ENCODE data around the gene METTL22.

METTL22 gene

GRCh38 chr16:8682551-8683259, 61.2 kb downstream of the METTL22 start:
- H3K4me3 ChIP-seq (ENCODE audit: low read length): no peak overlapping the region
- TF ChIP-seq CTCF (conservative IDR thresholded peaks at IDR 0.05; ENCODE audit: low read depth, low read length): no peak
- no peak for DNase-seq (ENCODE audit: low read depth)

- H3K4me3 ChIP-seq (ENCODE audit: low read length): no peak overlapping the region
- TF ChIP-seq CTCF (conservative IDR thresholded peaks at IDR 0.05; ENCODE audit: low read depth, low read length): no peak
- DNase-seq (ENCODE audit: low read depth): no peak
Observed at GRCh38 chr16:8683640-8684039, 62.1 kb downstream of the METTL22 start.

- TF ChIP-seq CTCF (conservative IDR thresholded peaks at IDR 0.05; ENCODE audit: low read depth, low read length): no peak
- H3K4me3 ChIP-seq (ENCODE audit: low read length): no peak overlapping the region
- DNase-seq (ENCODE audit: low read depth): no peak
Observed at GRCh38 chr16:8685617-8686016, 64.1 kb downstream of the METTL22 start.

DNA sequence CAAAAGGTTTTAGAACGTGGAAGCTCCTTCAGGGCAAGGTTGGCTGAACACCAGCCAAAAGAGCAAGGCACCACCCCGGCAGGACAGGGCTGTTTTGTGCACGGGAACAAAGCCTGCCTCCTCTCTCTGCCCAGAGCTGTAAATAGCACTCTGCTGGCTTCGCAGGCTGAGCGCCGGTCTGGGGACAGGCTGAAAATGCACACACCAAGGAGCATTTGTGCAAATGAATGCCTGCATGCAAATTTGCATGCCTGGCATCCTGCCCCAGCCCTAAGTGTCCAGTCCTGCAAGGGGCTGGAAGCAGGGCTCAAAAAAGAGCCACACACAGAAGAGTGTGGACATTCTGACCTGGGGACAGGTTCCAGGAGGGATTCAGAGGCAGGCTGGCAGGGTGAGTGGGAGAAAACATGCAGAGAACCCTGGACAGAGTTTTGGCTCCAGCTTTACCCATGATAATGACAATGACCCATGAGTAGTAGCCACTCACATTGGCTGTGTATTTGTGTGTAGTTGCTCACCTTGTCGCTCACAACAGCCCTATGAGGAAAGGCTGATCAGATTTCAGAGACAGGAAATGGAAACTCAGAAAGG, 64.6 kb downstream of the METTL22 start:
- DNase-seq (ENCODE audit: low read depth): no peak
- no peak for TF ChIP-seq CTCF (conservative IDR thresholded peaks at IDR 0.05; ENCODE audit: low read depth, low read length)
- no peak overlapping the region for H3K4me3 ChIP-seq (ENCODE audit: low read length)

DNA sequence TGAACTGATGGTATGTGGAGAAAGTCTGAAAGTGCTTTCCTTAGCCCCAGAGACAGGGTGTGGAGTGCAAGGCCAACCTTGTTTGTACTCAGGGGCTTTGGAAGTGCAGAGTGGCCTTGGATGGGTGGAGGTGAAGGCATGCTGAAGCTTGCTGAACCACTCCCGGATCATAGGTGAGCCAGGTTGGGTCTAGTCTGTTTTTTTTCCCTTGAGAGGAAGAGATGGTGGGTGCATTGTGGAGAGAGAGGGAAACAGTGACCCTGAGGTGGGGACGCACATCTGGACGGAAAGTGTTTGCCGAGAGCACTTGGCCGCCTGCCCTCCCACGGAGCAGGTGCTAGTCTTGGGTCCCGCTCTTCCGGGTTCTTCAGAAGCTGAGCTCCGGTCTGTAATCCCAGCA, 65.4 kb downstream of the METTL22 start:
- DNase-seq (ENCODE audit: low read depth): no peak
- no peak for TF ChIP-seq CTCF (conservative IDR thresholded peaks at IDR 0.05; ENCODE audit: low read depth, low read length)

GRCh38 chr16:8689686-8690085, 68.2 kb downstream of the METTL22 start:
- DNase-seq (ENCODE audit: low read depth): no peak
- no peak for TF ChIP-seq CTCF (conservative IDR thresholded peaks at IDR 0.05; ENCODE audit: low read depth, low read length)
- H3K4me3 ChIP-seq (ENCODE audit: low read length): no peak overlapping the region

More for the DNA sequence above, 65.4 kb downstream of the METTL22 start:
- no peak overlapping the region for H3K4me3 ChIP-seq (ENCODE audit: low read length)

- TF ChIP-seq CTCF (conservative IDR thresholded peaks at IDR 0.05; ENCODE audit: low read depth, low read length): no peak
- no peak overlapping the region for H3K4me3 ChIP-seq (ENCODE audit: low read length)
- DNase-seq (ENCODE audit: low read depth): no peak
Observed at GRCh38 chr16:8691728-8692127, 70.2 kb downstream of the METTL22 start.
